GM10847 (cell line): ENCODE measurements around the gene DSCAM.

Source experiments
- POLR2A ChIP-seq: IDR thresholded peaks from 2 replicates; pipeline ENCODE4 v1.6.1; 2011; ENCODE audit not compliant: insufficient read length; ENCODE audit errors: extremely low read depth

DSCAM gene

GRCh38 chr21:40381111-40381510 lies 465.8 kb downstream of the DSCAM start:
- TF ChIP-seq POLR2A, result no peak

DNA sequence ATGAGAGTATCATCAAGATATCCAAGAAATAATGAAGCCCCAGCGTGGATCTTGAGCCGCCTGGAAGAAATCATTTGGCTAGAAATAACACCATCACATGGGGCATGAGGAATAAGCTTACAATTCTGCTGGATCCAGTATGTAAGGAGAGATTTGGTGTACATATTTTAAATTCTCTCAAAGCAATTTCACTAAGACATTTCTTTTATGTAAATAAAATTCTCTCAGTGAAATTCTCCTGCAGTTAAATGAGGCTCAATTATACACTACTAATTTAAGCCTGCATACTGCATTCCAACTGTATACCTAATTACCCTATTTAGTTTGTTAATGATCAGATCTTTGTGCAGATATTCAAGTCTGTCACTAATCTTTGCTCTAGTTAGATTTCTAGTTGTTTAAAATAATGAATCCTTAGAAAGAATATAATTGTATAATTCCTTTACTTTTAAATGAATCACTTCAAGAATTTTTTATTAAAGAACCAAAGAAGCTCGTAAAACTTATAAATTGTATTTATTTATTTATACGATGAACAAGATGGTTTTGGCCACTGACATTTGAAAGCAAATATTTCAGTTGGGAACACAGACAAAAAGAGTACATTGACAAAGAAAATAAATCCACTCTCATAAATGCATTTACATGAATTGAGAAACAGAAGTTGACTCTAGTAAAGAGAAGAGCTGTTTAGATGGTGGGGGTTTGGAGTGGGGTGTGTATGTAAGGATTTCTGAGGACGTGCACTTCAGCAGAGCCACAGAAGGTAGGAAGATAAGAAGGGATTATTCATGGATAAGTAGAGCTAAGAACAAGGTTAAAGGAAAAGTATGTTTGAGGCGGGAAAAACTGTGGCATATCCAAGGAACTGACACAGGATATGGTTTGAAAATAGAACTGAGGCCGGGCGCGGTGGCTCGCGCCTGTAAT lies 466.8 kb downstream of the DSCAM start:
- TF ChIP-seq POLR2A, result no peak

- TF ChIP-seq POLR2A, result no peak
Observed at GRCh38 chr21:40377135-40377534, 469.8 kb downstream of the DSCAM start.

DNA sequence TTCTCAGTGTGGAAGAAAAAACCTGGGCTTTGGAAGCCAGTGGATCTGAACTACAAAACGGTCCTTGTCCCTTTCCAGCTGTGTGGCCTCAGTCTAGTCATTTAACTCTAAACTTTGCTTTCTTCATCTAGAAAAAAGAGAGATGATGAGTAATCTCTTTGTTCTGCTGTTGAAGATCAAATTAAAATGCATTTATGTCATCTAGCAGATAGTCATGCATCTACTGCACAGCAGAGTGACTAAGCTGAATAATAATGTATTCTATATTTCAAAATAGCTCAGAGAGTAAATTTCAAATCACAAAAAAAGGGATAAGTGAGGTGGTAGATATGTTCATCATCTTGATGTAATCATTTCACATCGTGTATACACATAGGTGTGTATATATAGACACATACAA lies 473.2 kb downstream of the DSCAM start:
- TF ChIP-seq POLR2A, result no peak

GRCh38 chr21:40372506-40372905 lies 474.5 kb downstream of the DSCAM start:
- no peak for TF ChIP-seq POLR2A

DNA sequence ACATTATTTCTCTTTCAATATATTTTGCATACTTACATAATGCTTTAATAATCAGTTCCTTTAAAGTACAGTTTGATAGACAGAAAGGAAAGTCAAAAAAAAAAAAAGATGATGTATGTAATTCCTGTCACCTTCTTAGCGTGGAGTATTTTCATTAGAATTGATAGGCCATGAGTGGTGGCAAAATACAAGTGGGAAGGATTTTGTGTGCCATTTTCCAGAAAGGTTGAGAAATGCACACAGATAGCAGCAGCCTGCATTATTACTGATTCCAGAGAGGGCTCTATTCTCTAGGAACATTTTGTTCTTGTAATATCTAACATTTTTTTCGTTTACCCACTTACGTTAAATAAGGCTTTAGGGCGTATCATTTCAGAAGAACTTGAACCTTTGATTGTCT lies 475.6 kb downstream of the DSCAM start:
- TF ChIP-seq POLR2A, result no peak

DNA sequence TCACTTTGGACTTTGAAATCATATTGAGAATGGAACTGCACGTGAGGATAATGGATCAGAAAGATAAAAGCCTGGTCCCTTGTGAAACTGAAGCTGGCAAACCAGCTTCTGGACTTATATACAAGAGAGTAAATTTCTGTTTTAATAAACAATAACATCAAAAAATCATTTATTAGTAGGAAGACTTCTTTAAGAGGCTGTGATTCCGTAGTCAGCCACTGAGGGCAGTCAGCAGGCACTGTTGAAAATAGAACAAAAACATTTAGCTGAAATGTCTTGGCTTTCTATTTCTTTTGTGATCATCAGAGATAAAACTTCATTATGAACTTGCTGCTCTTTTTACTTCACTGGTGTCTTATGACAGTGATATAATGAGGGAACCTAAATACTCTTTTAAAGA lies 490.3 kb downstream of the DSCAM start:
- no peak for TF ChIP-seq POLR2A

- no peak for TF ChIP-seq POLR2A
Observed at GRCh38 chr21:40355076-40355475, 491.9 kb downstream of the DSCAM start.

DNA sequence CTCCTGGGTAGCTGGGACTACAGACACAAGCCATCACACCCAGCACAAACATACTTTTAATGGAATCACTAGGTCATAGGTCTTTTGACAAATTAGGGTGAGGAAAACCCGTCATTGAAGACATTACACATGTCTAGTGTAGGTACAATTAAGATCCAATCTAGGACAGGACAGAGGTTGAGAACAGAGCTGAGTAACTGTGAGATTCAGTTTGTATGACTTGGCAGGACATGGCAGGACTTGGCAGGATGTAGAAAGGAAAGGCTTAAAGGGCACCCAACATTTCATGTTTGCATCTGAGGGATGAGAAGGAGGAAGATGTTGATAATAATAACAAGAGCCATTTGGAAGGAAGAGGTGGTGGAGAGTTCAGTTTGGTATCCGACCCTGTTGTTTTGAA lies 496.0 kb downstream of the DSCAM start:
- TF ChIP-seq POLR2A, result no peak

DNA sequence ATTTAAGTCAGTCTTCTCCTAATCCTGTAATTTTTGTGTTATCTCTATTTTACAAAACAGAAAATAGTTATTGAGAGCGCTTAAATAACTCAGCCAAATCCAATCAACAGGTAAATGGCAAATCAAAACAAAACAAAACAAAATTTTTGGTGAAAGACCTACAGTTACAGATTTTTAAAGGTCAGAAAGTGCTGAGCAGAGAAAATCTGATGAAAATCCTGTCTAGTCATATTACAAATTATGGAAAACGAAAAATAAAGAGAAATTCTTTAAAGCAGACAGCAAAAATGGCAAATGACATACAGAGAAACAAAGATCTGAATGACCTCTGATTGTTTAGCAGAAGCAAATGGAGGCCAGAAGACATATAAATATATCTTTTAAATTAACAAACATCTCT lies 497.4 kb downstream of the DSCAM start:
- no peak for TF ChIP-seq POLR2A

- TF ChIP-seq POLR2A, result no peak
Observed at GRCh38 chr21:40345711-40346321, 501.1 kb downstream of the DSCAM start.

- no peak for TF ChIP-seq POLR2A
Observed at GRCh38 chr21:40340357-40340756, 506.6 kb downstream of the DSCAM start.

GRCh38 chr21:40339050-40339449 lies 507.9 kb downstream of the DSCAM start:
- TF ChIP-seq POLR2A, result no peak

DNA sequence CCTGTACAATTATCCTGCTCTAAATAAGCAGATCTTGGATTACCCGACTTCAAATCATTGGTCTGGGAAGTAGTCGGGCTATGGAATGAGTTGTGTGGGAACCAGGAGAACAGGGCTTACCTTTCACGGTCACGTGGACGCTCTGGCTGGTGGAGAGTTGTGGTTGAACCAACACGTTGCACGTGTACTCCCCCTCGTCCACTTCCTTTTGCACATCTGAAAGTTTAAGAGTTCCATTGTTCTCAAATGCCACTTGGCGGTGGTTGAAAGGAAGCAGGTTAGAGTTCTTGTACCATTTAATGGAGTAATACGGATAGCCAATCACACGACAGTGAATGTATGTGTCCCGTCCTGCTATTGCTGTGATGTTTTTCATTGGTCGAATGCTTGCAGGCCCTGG lies 509.0 kb downstream of the DSCAM start:
- TF ChIP-seq POLR2A, result no peak

DNA sequence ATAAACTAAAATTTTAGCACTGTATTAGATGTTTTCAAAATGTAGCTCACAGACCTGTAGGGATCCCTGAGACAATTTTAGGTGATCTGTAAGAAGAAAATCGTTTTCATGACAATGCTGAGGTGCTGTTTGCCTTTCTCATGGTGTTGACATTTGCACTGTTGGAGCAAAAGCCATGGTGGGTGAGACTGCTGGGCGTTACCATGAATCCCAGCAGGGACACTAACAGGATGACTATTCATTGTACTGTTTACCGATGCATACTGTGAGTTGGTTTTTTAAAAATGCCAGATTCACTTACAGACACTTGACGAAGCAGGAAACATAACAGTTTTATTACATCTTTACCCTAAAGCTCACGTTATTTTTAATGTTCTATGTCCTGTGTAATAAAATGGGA lies 511.3 kb downstream of the DSCAM start:
- no peak for TF ChIP-seq POLR2A

DNA sequence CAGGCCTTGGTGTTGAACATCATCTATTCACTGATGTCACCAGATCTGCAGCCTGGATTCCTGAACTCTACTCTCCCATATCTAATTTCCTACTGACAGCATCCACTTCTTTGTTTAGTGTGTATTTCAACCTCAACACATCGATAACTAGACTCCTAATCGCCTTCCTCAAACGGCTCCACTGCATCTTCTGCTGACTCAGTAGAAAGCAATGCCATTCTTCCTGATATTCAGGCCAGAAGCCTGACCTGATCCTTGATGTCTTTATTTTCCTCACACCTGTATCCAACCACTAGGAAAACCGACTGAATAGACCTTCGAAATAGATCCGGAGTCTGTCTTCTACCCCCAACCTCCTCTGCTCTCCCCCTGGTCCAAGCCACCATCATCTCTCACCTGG lies 512.8 kb downstream of the DSCAM start:
- TF ChIP-seq POLR2A, result no peak
